GM18909 (cell line): Measurements from ENCODE around the gene GLG1.
"Not testable (repeated sequence)": the region's sequence is repeated elsewhere in the genome, so short reads cannot be mapped to it uniquely, and the experiment has no call there.

ENCODE experiments used
- ATAC-seq: cut with Tn5 transposase; IDR thresholded peaks from one replicate; pipeline ENCODE4 v1.9.1; 2021; ENCODE audit warnings: mild to moderate bottlenecking; ENCODE audit not compliant: unreplicated experiment, poor library complexity

The GLG1 gene

GRCh38 chr16:74417897-74418296 is 189.0 kb downstream of the GLG1 start:
- ATAC-seq: not testable (repeated sequence)

- not testable (repeated sequence) for ATAC-seq
Measured at GRCh38 chr16:74413920-74414319, 193.0 kb downstream of the GLG1 start.

DNA sequence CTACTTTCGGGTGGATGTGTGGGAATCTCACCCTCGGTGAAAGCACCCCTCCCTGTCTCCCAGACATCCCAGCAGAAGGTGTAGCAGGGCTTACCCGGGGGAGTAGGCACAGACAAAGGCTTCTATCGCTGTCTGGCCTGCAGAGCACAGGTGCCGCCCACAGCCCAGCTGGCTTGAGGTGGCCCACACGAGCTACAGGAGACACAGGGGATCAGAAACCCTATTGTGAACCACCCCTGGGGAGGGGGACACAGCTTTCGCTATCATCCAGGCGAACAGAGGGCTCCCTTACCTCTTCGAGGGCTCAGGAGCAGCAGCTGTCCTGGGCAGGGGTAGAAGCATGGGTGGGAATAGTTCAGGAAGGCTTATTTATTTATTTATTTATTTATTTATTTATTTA is 193.4 kb downstream of the GLG1 start:
- ATAC-seq: not testable (repeated sequence)

DNA sequence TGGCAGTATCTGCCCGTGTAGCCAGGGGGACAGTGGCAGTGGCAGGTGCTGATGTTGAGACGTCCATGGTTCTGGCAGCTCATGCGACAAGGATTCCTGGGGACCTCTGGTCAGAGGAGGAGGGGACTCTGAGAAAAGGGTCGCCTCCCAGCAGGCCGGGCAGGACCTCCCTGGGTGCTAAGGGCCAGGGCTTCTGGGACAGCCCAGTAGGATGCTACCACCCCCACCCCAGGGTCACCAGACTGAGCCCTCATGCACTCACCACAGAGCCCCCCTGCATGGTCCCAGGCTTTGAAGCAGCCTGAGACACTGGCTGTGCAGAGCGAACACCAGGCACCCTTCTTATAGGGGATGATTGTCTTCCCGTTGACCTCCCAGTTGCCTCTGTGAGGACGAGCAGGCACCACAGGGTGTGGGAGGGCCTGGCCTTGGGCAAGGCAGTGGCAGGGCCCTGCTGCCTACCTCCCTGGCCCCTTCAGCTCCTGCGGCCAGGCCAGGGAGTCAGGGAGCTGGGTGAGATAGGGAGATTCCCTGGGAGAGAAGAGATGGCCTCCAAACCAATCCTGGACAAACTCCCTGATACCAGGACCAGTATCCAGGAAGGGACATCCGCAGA is 194.0 kb downstream of the GLG1 start:
- ATAC-seq: not testable (repeated sequence)

DNA sequence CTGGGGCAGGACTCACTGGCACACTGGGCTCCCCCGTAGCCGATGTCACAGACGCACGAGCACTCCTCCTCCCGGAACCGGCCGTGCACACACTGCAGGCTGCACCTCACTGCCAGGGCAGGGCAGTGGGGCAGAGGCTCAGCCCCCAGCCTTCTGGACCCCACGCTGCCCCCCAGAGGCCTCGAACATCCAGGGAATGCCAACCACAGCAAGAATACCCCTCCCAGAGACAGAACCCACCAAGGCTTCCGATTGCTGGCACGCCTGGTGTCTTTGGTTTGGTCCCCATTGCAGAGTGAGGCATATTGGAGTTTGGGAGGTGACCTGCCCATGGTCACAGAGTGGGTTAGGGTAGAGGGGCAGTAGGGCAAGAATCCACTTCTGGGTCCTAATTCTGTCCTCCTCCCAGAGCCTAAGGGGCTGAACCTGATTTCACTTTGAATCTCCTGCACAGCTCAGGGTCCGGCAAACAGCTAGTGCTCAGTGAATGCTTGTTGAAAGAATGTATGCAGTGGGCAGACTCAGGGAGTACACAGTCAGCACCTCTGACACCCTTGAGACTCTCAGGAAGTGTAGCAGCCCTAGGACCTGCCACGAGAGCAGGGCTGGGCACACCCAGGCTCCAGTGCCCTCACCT is 194.7 kb downstream of the GLG1 start:
- not testable (repeated sequence) for ATAC-seq

DNA sequence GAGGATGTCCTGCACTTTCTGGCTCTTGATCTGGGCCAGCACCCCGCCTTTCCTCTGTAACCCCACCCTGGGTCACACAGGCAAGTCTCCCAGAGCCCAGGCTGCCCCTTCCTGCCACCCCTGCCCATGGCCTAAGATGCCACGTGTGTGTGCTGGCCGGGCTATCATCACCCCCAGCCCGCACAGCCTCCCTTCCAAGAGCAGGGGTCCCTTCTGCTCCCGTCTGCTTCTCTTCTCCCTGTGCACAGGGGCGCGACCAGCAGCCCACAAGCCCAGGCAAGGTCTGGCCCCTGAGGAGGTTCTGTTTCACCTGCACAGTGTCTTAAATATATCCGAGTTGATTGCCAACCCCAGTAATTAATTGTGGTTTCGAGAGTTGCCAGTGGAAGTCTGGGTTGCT is 195.9 kb downstream of the GLG1 start:
- ATAC-seq: not testable (repeated sequence)

DNA sequence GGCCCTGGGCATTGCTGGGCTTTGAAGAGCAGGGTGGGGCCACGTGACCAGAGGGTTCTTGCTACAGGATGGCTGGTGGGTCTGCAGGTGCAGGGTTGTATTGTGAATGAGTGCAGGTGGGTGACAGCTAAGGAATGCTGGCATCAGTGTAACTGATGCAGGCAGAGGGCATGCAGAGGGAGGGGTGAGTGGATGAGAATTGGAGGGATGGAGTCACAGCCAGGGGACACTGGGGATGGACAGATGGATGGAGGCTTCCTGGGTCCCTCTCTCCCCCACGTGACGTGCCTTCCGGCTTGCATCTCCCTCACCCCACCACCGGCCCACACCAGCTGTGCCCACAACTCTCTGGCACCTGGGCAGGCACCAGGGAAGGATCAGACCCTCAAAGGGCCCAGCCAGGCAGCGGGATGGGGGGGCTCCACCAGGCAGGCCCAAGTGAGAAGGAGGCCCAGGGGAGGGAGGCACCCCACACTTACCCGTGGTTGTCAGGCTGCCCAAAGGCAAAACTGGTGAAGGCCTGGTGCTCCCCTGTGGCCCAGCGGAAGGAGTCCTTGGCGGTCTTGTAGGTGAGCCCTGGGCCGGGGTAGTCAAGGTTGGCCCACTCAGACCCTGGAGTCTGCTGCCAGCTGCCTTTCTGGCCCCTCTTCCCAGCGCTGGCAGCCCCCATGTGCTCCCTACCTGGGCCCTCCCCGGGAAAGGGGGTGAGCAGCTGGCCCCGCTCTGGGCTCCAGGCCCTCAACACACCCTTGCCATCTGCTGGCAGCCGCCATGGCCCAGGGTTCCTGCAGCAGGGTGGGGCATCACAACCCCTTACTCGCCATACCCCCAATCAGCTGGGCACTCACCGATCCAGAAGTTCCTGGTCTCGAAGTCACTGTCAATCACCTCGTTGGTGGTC is 196.6 kb downstream of the GLG1 start:
- ATAC-seq: not testable (repeated sequence)

- ATAC-seq: not testable (repeated sequence)
Measured at GRCh38 chr16:74409185-74409981, 197.5 kb downstream of the GLG1 start.

DNA sequence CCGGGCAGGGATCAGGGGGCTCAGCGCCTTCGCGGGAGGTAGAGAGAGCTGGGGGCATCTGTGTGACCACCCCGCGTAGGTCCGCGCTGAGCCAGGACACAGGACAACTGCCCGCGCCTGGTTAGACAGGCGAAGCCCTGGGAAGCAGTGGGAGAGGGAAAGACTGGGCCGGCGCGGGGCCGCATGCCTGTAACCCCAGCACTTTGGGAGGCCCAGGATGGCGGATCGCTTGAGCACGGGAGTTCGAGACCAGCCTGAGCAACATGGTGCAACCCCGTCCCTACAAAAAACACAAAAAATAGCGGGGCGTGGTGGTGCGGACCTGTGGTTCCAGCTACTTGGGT is 199.6 kb downstream of the GLG1 start:
- peak; percentile 2 for ATAC-seq

DNA sequence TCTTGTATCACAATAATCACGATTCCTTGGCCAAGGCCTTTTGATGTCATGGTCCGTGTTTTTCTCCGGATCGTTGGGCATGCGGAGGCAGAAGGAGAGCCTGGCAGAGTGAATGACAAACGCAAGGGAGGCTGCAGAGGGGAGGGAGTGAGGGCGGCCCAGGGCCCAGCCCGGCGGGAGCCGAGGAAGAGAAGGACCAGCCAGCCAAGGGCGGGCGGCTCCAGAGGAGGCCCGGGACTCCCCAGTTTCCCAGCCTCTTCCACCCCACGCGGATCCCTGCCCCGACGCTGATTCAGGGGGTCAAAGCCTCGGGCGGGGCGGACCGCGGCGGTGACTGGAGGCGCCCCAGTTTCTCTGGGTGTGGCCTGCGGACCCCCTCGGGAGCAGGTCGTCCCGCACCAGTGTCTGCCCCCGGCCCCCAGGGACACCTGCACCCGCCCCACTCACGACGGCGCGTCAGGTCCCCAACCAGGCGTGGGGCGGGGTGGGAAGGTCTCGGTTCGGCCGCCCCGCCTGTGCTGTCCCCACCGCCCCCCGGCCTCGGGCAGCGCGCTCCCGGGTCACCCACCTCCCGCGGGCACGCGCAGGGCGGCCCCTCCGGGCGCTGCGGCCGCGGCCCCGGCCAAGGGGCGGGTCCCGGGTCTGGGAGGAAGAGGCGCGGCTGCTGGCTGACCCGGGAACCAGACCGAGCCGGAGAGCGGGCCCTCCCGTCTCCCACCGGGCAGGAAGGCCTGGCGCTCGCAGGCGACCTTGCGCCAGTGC is 200.1 kb downstream of the GLG1 start:
- ATAC-seq: peak; percentile 42

DNA sequence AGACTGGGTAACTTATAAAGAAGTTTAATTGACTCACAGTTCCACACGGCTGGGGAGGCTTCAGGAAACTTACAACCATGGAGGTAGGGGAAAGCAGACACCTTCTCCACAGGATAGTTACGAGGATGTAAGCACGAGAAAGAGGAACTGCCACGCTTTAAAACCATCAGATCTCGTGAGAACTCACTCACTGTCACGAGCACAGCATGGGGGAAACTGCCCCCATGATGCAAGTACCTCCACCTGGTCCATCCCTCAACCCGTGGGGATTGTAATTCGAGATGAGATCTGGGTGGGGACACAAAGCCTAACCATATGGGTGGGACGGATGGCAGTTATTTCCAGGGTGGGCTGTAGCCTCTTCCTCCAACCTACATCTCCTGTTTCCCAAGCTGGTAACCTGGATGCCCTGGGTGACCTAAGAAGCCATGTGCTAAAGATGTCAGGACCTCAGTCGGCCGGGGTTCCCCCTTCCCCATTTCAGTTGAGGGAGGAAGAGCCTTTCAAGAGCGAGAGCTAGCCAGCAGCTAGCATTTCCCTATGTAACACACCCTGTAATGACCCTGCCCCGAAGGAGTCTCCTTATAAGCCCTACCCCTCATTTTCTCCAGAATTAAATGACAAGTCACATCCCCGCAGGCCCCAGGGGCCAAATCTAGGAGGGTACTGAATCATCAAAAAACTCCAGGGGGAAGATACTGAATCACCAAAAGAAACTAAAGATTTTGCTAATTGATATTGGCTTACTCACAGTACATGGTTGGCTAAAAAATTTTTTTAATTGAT is 202.6 kb downstream of the GLG1 start:
- not testable (repeated sequence) for ATAC-seq

GRCh38 chr16:74400238-74400637 is 206.7 kb downstream of the GLG1 start:
- not testable (repeated sequence) for ATAC-seq

DNA sequence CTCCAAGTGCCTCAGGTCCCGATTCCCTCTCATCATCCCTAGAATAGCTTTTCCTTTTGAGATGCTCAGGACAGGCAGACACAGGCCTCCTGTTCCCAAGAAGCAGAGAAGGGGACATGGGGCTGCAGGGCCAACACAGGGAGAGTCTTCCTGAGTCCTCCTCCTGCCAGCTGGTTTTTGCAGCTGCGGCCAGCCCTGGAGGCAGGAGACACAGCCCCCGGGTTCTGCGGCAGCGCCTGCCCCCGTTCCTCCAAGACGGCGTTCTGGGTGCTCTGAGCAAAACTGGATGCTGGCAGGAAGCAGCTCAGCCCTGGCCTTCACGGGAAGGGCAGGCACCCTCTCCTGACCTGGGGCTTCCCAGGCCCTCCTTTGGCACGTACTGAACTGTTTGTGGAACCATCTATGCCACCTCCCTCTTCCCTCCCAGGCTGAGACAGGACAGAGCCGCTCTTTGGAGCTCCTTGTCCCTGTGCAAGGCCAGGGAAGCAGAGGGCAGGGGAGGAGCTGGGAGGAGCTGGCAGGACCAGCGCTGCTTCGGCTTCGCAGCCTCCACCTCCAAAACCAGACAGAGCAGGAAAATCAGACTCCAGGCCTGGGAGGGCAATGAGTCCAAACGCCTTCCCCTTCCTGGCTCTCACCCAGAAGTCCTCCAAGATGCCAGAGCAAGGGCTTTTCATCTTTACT is 208.6 kb downstream of the GLG1 start:
- not testable (repeated sequence) for ATAC-seq
